GDM1 (cell line): ENCODE measurements around the gene DNASE2.
"Not testable (repeated sequence)": the region's sequence is repeated elsewhere in the genome, so short reads cannot be mapped to it uniquely, and the experiment has no call there.

Experiments used
- DNase-seq: peaks from one replicate; lab custom pipeline; 2025; lab: John Stamatoyannopoulos, UW

The DNASE2 gene

DNA sequence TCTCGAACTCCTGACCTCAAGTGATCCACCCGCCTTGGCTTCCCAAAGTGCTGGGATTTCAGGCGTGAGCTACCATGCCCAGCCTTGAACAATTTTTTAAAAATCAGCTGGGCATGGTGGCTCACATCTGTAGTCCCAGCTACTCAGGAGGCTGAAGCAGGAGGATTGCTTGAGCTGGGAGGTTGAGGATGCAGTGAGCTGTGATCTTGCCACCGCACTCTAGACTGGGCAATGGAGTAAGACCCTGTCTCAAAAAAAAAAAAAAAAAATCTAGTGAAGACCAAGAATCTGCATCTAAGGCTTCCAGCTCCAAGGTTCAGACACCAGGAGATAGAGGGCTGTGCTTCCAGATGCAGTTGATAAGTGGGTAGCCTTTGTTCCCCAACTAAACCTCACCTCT lies 17.1 kb downstream of the DNASE2 start:
- DNase-seq = no peak

DNA sequence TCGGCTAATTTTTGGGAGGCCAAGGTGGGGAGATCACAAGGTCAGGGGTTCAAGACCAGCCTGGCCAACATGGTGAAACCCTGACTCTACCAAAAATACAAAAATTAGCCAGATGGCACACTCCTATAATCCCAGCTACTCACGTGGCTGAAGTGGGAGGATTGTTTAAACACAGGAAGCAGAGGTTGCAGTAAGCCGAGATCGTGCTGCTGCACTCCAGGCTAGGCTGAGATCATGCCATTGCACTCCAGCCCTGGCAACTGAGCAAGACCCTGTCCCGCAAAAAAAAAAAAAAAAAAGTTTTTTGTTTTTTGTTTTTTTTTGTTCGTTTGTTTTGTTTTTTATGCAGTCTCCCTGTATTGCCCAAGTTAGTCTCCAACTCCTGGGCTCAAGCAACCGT lies 21.7 kb downstream of the DNASE2 start:
- DNase-seq = no peak

DNA sequence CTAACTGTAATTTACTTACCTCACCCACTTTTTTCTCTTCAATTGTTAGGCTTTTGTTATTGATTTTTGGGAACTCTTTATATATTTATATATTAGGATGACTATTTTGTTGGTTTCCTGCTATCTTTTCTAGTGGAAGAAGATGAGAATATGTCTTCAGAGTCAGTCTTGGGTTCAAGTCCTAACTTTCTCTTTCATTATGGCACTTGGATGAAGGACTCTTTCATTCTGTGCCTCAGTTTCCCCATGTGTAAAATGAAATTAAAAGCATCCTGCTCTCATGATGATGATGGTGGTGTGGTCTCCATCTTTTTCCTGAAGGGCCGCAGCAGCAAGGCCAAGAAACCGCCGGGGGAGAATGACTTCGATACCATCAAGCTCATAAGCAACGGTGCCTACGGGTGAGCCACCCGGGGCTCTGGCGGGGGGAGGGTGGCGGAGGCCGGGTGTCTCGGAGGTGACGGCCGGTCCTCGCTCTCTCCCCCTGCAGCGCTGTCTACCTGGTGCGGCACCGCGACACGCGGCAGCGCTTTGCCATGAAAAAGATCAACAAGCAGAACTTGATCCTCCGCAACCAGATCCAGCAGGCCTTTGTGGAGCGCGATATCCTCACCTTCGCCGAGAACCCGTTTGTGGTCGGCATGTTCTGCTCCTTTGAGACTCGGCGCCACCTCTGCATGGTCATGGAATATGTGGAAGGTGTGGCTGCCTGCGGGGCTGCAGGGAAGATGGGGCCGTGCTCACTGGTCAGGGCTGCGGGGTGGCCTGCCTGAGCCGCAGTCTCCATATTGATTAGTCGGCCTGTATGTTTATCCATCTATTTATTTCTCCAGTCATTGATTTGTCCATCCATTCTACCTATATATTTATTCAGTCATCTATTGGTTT lies 23.0 kb downstream of the DNASE2 start:
- no peak for DNase-seq

DNA sequence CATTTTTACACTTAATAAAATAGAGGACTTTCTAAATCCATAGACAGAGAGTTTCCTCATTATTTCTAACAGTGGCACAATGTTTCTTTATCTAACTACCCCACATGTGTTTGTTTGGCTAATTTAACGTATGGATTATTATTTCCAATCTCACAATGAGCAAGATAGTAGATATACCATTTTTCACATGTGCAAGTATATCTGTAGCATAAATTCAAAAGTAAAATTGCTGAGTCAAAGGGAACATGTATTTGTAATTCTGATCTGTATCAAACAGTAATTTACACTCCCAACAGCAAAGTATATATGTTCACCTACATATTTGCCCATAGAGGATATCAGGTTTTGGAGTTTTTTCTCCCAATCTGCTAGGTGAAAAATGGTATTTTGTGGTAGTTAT lies 24.6 kb downstream of the DNASE2 start:
- DNase-seq = no peak

DNA sequence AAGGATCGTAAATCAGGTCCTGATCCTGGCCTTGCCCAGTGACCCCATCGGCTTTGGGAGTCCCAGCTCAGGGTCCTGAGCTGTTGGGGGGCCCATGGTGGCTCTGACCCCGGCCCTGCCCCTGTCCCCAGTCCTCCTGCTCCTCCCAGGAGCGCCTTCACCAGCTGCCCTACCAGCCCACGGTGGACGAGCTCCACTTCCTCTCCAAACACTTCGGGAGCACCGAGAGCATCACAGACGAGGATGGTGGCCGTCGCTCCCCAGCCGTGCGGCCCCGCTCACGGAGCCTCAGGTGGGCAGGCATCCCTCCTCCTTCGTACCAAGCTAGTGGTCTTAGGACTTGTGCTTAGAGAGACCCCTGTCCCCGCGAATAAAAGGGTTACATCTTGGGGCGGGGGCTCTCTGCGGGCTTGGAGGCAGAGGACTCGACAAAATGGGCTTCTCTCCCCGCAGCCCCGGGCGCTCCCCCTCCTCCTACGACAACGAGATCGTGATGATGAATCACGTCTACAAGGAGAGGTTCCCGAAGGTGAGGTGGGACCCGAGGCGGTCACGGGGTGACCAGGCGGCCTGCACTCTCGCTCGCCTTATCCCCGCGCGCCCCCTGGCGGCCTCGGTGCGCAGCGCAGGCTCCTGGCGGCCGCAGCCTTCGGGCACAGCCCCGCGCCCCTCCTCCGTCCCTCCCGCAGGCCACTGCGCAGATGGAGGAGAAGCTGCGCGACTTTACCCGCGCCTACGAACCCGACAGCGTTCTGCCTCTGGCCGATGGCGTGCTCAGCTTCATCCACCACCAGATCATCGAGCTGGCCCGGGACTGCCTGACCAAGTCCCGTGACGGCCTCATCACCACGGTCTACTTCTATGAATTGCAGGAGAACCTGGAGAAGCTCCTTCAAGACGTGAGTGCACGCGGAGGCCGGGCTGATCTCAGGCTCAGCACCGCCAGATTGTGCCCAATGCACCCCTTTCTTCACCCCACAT lies 33.8 kb downstream of the DNASE2 start:
- DNase-seq = peak; percentile 57

DNA sequence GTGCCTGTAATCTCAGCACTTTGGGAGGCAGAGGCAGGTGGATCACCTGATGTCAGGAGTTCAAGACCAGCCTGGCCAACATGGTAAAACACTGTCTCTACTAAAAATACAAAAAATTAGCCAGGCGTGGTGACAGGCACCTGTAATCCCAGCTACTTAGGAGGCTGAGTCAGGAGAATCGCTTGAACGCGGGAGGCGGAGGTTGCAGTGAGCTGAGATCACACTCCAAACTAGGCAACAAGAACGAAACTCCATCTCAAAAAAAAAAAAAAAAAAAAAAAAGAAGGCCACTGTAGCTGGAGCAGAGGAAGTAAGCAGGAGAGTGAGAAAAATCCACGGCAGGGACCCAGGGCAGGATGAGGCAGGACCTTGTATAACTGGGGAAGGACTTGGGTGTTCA lies 34.6 kb downstream of the DNASE2 start:
- DNase-seq = not testable (repeated sequence)

DNA sequence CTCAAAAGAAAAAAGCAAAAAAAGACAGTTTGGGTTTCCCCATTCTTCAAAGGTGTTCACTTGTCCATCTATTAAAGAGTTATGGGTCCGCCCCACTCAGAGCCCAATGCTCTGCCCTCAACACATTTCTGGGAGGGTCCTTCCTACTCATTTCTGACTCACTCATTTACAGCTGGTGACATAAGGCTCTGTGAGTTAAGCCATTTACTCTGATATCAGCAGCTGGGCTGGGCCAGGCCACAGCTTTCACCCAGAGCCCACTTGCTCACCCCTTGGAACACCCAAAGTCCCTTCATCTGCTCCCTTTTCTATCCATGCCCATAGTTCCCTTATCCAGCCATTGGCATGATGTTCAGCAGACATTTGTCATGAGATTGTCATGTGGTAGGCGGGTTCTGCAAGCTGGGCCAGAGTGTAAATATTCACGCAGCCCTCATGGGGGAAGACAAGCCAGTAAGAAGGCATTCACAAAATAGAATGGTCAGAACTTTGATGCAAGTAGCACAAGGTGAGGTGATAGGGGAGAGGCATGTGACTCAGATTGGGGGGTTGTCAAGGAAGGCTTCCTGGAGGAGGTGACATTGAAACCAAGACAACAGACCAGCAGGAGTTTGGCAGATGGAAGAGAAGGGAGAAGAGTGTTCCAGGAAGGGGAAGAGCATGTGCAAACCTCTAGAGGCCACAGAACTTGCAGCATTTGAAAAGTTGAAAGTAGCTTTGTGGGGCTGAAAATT lies 37.1 kb downstream of the DNASE2 start:
- DNase-seq = no peak

DNA sequence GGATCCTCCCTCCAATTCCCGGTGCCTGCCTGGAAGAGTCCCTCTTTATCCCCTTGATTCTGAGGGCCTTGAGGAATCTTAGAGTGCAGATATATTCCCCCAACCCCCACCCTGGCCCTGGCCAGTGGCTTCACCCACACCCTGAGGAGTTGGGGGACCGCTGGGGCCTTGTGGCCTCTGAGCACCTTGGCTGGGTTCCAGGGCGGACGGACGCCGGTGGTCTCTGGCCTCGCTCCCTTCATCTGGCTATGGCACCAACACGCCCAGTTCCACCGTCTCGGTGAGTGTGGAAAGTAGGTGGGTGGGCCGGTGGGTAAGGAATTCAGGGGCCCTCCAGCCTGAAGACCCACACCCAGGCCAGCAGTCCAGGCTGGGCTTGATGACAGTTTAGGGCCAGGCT lies 37.9 kb downstream of the DNASE2 start:
- no peak for DNase-seq

DNA sequence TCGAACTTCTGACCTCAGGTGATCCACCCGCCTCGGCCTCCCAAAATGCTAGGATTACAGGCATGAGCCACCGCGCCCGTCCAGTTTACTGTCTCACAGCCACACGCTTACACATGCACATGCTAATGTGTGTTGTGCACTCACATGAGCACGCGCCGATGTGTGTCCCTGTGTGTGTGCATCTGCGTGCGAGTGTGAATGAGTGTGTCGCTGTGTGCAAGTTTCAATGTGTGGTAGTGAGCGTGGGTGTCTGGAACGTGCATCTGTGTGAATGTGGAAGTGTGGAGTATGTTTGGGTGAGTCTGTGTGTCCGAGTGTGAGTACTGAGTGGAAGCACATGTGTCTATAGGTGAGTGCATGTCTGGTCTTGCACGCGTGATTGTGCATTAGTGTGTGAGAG lies 38.7 kb downstream of the DNASE2 start:
- DNase-seq = no peak

DNA sequence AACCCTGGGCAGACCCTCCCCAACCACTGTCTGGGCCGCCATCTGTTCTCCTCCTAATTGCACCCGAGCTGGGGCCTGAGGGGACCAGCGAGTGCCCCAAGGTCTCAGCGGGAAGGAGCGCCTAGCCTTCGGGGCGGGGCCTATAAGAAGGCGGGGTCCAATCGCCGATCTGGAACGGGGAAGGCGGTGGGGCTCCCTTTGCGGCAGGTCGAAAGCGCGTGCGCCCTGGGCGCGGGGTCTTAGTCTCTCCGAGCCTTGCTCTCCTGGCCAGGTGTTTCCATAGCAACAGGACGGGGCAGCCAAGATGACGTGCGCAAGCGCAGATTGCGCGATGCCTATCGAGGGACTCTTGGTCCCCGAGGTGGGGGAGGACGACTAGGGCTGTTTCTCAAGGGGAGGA lies 40.2 kb downstream of the DNASE2 start:
- DNase-seq = no peak

DNA sequence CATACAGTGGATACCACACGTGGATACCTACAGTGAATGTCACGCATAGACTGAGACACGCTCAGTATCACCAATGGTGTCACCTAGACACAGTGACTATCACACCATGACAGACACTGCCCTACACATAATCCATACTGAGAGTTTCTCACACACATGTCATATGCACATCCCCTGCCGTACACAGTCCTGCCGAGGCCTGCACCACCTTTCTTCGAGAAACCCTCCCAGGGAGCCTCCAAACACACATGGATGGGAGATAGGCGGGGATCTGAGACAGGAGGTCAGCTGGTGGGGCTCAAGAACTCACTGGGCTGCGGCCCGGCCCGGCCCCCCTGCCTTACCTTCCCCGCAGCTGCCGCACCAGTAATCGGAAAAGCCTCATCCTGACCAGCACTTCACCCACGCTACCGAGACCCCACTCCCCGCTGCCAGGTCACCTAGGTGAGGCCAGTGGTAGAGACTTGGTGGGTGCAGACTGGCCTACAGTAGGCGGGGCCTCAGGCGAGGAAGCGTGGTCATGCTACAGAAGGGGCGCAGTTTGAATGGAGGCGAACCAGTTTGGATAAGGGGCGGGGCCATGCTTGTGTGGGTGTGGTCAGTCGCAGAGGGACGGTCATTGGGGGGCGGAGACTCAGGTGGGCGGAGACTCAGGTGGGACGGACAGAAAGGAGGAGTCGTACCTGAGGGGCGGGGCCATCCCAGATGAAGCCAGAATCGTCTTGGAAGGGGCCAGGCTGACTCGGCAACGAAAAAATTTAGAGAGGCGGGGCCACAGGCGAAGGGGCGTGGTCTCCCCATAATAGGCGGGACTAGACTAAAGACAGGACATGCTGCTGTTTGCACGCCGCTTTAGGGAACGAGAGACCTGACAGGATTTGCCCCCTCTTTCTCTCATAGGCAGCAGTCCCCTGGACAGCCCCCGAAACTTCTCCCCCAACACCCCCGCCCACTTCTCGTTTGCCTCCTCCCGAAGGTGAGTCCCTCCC lies 40.9 kb downstream of the DNASE2 start:
- DNase-seq = peak; percentile 19

DNA sequence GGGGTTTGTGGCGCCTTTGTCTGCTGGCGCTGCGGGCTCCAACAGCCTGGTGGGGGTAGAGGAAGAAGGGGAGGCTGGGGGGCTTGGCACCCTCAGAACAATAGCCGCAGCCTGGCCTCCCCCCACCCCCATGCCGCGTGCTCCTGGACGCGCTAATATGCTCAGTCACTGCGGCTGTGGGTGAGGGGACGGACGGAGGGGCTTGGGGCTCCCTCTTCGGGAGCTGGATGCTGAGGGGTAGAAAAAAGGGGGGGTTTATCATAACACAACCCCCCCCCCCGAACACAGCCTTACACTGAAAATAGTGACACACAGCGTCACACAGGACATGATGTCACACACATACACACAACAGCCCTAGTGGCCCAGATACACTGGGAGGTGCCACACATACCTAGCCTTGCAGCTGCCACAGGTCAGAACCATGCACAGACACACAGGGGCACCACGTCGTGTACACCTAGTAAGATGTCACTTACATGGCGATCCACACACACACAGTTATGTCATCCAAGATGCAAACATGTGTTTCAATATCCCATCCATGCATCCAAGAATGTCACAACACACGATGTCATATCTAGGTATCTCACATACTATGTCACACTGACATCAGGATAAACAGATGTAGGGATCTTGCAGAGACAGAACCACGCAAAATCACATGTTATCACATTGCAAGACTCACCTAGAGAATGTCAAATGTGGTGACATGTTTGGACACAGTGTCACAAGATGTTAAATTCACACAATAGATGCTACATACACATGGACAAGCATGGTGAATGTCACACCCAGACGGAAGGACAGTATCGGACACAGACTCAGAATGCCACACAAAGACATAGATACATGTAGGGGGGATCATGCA lies 42.1 kb downstream of the DNASE2 start:
- DNase-seq = no peak

DNA sequence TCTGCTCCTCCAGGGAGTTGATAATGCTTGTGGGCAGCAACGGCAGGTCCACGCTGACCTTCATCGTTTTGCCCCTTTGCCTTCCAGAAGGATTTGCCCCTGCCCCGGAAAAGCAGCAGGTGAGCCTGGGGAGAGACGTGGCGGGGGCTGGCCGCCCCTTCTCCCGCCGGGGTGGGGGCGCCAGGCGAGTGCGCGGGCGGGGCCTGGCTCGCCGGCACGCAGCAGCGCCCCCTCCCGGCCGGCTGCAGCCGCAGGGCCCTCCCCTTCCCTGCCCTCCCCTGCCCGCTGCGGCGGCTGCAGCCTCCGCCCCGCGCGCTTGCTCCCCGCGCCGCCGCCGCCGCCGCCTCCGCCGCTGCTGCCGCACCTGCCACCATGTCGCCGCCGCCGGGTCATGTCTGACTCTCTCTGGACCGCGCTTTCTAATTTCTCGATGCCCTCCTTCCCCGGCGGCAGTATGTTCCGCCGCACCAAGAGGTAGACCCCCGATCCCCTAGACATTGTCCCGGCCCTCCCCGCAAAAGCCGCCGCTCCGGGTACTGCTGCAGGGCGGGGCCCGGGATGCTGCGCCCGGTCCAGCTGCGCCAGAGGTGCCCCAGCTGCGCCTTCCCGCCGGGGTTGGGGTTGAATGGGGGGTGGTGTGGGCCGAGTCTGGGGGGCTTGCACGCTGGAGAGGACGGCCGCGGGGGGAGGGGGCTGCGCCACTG lies 42.9 kb downstream of the DNASE2 start, which contains the start of gene MAST1:
TSS of gene MAST1 (plus strand) at position 334 of the 704 bp plus-strand sequence. CDS start at position 392, 58 bp downstream.
- DNase-seq = peak; percentile 10

DNA sequence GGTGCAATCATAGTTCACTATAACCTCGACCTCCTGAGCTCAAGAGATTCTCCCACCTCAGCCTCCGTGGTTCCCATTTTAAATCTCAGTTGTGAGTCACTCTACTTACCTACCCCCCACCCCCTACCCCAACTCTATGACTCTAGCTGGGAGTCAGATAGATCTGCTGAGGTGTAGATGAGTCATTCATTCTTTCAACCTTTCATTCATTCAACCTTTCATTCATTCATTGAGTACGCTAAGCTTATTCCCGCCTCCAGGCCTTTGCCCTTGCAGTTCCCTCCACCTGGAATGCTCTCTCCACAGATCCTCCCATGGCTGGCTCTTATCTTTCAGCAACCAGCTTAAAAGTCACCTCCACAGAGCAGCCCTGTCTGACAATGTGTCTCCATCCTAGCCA lies 44.0 kb downstream of the DNASE2 start:
- no peak for DNase-seq

DNA sequence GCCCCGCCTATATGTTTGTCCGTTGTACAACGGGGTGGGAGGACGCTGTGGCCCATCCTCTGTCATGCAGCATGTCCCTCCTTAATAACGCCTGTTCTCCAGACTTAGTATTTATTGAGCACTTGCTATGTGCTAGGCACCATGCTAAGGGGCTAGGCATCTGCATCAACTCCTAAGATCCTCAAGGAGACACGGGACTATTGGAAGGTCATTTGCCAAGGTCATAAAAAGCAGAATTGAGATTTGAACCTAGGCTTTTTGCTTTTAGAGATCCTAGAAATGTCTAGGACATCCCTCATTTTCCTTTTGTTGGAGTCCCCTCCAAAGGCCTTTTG lies 44.8 kb downstream of the DNASE2 start:
- DNase-seq = no peak

DNA sequence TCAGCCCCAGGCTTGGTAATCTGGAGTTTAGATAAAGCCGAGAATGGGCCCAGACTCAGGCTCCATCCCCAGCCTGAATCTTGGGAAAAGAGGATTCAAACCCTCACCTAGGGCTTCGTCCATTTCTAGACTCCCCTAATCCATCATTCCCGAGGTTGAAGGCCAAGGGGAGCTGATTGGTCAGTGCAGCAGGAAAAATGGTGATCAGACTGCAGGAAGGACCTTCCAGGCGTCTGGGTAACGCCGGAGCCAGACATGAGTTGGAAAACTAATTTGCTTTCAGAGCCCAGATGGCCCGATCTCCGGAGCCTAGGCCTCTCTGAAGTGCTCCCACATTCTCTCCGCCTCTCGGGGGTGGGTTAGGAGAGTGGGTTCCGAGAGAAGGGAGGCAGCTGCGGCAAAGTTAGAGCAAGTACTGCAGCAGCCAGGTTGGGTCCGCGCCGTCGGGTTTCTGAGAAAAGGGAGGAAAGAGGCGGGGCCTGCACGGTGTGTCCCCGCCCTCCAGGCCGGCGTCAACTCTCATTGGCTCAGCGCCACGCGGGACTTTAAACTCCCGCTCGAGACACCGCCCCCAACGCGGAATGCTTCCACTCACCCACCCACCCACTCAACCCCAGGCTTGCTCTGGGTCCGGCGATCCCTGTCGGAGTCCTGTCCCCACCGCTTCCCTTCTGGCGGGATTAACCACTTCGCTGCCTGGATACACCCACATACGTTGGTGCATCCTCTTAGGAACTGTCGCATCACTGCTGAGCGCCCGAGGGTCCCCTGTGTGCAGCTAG lies 46.1 kb downstream of the DNASE2 start:
- DNase-seq = no peak

DNA sequence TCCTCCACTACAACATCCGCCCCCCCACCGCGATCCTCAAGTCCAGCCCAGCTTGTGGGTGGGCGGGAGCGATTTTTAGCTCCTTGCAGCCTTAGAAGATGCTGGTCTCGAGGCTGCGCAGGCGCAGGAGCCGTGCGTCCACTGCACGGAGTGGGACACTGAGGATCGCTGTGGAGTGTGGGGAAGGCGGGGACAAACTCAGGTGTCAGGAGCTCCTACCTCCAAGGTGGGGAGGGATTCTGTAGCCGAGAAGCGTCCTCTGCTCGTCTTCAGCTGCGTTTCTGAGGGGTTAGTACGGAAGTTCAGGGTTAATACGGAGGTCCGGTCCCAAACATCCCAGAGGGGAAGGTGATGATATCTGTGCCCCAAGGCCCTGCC lies 46.7 kb downstream of the DNASE2 start, which contains the start of gene RTBDN:
TSS of gene RTBDN (minus strand) at position 14 of the 378 bp plus-strand sequence. CDS start 4,600 bp downstream, outside the sequence.
- DNase-seq = no peak
